GM23338 (cell line): ENCODE measurements around the gene GPC6.

Experiments used
- CREB1 ChIP-seq: fragments of 250-450 bp; sonication (Bioruptor Pico); IDR thresholded peaks from 2 replicates; pipeline ENCODE4 v1.5.0; 2020; ENCODE audit warnings: low read depth, mild to moderate bottlenecking, moderate library complexity
- ETS1 ChIP-seq: IDR thresholded peaks from 2 replicates; pipeline ENCODE4 v1.6.1; 2016; ENCODE audit warnings: antibody characterized with exemption
- EZH2 ChIP-seq: fragments of 200-600 bp; sonication (generic); IDR thresholded peaks from one replicate; pipeline ENCODE4 v1.8.0; 2017; ENCODE audit warnings: antibody characterized with exemption, mild to moderate bottlenecking, low read depth; ENCODE audit not compliant: unreplicated experiment
- EZH2phosphoT487 ChIP-seq: fragments of 200-600 bp; sonication (generic); IDR thresholded peaks from one replicate; pipeline ENCODE4 v1.8.1; 2018; ENCODE audit warnings: antibody characterized with exemption; ENCODE audit not compliant: unreplicated experiment
- JUNB ChIP-seq: IDR thresholded peaks from one replicate; pipeline ENCODE4 v1.6.1; 2016; ENCODE audit warnings: antibody characterized with exemption; ENCODE audit not compliant: unreplicated experiment
- NANOG ChIP-seq: IDR thresholded peaks from 2 replicates; pipeline ENCODE4 v1.6.1; 2016; ENCODE audit warnings: antibody characterized with exemption, borderline replicate concordance
- POLR2AphosphoS5 ChIP-seq: IDR thresholded peaks from 2 replicates; pipeline ENCODE4 v1.6.1; 2016; ENCODE audit warnings: antibody characterized with exemption, low read depth
- STAT1 ChIP-seq: IDR thresholded peaks from one replicate; pipeline ENCODE4 v1.6.1; 2016; ENCODE audit warnings: antibody characterized with exemption; ENCODE audit not compliant: unreplicated experiment
- ZNF114 ChIP-seq: fragments of 250-450 bp; sonication (Bioruptor Pico); IDR thresholded peaks from 2 replicates; pipeline ENCODE4 v1.5.0; 2020; ENCODE audit warnings: mild to moderate bottlenecking, moderate library complexity
- ZNF331 ChIP-seq: fragments of 250-450 bp; sonication (Bioruptor Pico); IDR thresholded peaks from 2 replicates; pipeline ENCODE4 v1.5.0; 2020; ENCODE audit warnings: low read depth, mild to moderate bottlenecking, moderate library complexity
- TF ChIP-seq, protein P1 (sequence below), 2 experiments: fragments of 200-600 bp in 1 of 2; sonication (generic) in 1 of 2; conservative IDR thresholded peaks; 2 replicates each; pipeline versions ENCODE4 v1.5.1 to v1.6.1; 2016 to 2017; ENCODE audit warnings: antibody characterized with exemption in 2 of 2, low read depth in 2 of 2, mild to moderate bottlenecking in 2 of 2, moderate library complexity in 1 of 2
- TF ChIP-seq, protein P2 (sequence below): IDR thresholded peaks from one replicate; pipeline ENCODE4 v1.6.1; 2018; ENCODE audit warnings: antibody characterized with exemption; ENCODE audit not compliant: unreplicated experiment

GRCh38 chr13:93776936-93777335, 550.3 kb downstream of the GPC6 start:
- TF ChIP-seq ZNF331 (CRISPR knock-in tag) = no peak
- no peak for TF ChIP-seq POLR2AphosphoS5
- TF ChIP-seq, protein P1, sequence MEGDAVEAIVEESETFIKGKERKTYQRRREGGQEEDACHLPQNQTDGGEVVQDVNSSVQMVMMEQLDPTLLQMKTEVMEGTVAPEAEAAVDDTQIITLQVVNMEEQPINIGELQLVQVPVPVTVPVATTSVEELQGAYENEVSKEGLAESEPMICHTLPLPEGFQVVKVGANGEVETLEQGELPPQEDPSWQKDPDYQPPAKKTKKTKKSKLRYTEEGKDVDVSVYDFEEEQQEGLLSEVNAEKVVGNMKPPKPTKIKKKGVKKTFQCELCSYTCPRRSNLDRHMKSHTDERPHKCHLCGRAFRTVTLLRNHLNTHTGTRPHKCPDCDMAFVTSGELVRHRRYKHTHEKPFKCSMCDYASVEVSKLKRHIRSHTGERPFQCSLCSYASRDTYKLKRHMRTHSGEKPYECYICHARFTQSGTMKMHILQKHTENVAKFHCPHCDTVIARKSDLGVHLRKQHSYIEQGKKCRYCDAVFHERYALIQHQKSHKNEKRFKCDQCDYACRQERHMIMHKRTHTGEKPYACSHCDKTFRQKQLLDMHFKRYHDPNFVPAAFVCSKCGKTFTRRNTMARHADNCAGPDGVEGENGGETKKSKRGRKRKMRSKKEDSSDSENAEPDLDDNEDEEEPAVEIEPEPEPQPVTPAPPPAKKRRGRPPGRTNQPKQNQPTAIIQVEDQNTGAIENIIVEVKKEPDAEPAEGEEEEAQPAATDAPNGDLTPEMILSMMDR (conservative IDR thresholded peaks at IDR 0.05; ENCODE audit: low read depth in 2 of 2) = no peak
- TF ChIP-seq EZH2phosphoT487 = no peak
- TF ChIP-seq JUNB = no peak
- TF ChIP-seq, protein P2, sequence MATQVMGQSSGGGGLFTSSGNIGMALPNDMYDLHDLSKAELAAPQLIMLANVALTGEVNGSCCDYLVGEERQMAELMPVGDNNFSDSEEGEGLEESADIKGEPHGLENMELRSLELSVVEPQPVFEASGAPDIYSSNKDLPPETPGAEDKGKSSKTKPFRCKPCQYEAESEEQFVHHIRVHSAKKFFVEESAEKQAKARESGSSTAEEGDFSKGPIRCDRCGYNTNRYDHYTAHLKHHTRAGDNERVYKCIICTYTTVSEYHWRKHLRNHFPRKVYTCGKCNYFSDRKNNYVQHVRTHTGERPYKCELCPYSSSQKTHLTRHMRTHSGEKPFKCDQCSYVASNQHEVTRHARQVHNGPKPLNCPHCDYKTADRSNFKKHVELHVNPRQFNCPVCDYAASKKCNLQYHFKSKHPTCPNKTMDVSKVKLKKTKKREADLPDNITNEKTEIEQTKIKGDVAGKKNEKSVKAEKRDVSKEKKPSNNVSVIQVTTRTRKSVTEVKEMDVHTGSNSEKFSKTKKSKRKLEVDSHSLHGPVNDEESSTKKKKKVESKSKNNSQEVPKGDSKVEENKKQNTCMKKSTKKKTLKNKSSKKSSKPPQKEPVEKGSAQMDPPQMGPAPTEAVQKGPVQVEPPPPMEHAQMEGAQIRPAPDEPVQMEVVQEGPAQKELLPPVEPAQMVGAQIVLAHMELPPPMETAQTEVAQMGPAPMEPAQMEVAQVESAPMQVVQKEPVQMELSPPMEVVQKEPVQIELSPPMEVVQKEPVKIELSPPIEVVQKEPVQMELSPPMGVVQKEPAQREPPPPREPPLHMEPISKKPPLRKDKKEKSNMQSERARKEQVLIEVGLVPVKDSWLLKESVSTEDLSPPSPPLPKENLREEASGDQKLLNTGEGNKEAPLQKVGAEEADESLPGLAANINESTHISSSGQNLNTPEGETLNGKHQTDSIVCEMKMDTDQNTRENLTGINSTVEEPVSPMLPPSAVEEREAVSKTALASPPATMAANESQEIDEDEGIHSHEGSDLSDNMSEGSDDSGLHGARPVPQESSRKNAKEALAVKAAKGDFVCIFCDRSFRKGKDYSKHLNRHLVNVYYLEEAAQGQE = no peak
- no peak for TF ChIP-seq NANOG
- no peak for TF ChIP-seq EZH2
- no peak for TF ChIP-seq ETS1
- TF ChIP-seq ZNF114 = no peak
- TF ChIP-seq CREB1 (CRISPR knock-in tag) = no peak
- TF ChIP-seq STAT1 = no peak
